IPS-15b (cell line): ENCODE results near the gene CALN1.

Experiments
- H3K27me3 ChIP-seq: one replicate; pipeline ENCODE4 v1.6.1; 2013; ENCODE audit warnings: low read length; ENCODE audit not compliant: control insufficient read depth, insufficient read depth
- H3K36me3 ChIP-seq: one replicate; pipeline ENCODE4 v1.6.1; 2013; ENCODE audit warnings: low read length; ENCODE audit not compliant: control insufficient read depth, insufficient read depth
- H3K4me1 ChIP-seq: one replicate; pipeline ENCODE4 v1.6.1; 2013; ENCODE audit warnings: mild to moderate bottlenecking, low read length; ENCODE audit not compliant: control insufficient read depth, insufficient read depth
- H3K4me3 ChIP-seq: one replicate; pipeline ENCODE4 v1.5.1; 2013; ENCODE audit warnings: low read depth, low read length
- H3K9ac ChIP-seq: one replicate; pipeline ENCODE4 v1.6.1; 2013; ENCODE audit warnings: low read depth, mild to moderate bottlenecking, low read length
- H3K9me3 ChIP-seq: one replicate; pipeline ENCODE4 v1.6.1; 2013; ENCODE audit warnings: mild to moderate bottlenecking, low read length; ENCODE audit not compliant: control insufficient read depth, insufficient read depth

Gene CALN1

GRCh38 chr7:72053292-72053691, 358.8 kb downstream of the CALN1 start:
- no peak overlapping the region for H3K4me3 ChIP-seq
- H3K4me1 ChIP-seq: no peaks in the 10 kb centered on the region
- H3K9ac ChIP-seq: no peak overlapping the region
- no peaks in the 10 kb centered on the region for H3K9me3 ChIP-seq
- no peaks in the 10 kb centered on the region for H3K27me3 ChIP-seq
- no peaks in the 10 kb centered on the region for H3K36me3 ChIP-seq

- no peak overlapping the region for H3K4me3 ChIP-seq
- no peaks in the 10 kb centered on the region for H3K36me3 ChIP-seq
- no peaks in the 10 kb centered on the region for H3K27me3 ChIP-seq
- no peaks in the 10 kb centered on the region for H3K4me1 ChIP-seq
- no peaks in the 10 kb centered on the region for H3K9me3 ChIP-seq
- no peak overlapping the region for H3K9ac ChIP-seq
These were observed 363.7 kb downstream of the CALN1 start for GRCh38 chr7:72048420-72048819.

GRCh38 chr7:72042855-72043254, 369.3 kb downstream of the CALN1 start:
- H3K36me3 ChIP-seq: no peaks in the 10 kb centered on the region
- H3K27me3 ChIP-seq: no peaks in the 10 kb centered on the region
- no peaks in the 10 kb centered on the region for H3K9me3 ChIP-seq
- H3K9ac ChIP-seq: no peak overlapping the region
- H3K4me3 ChIP-seq: no peak overlapping the region
- H3K4me1 ChIP-seq: no peaks in the 10 kb centered on the region

- Histone ChIP-seq H3K9ac (no peak overlapping the region), H3K4me3 (no peak overlapping the region), H3K9me3 (no peaks in the 10 kb centered on the region), H3K27me3 (no peaks in the 10 kb centered on the region), H3K4me1 (no peaks in the 10 kb centered on the region), H3K36me3 (no peaks in the 10 kb centered on the region)
These were observed 371.5 kb downstream of the CALN1 start for GRCh38 chr7:72040641-72041040.

GRCh38 chr7:72039460-72039859, 372.7 kb downstream of the CALN1 start:
- H3K4me1 ChIP-seq: no peaks in the 10 kb centered on the region
- no peaks in the 10 kb centered on the region for H3K9me3 ChIP-seq
- H3K27me3 ChIP-seq: no peaks in the 10 kb centered on the region
- H3K36me3 ChIP-seq: no peaks in the 10 kb centered on the region
- no peak overlapping the region for H3K4me3 ChIP-seq
- no peak overlapping the region for H3K9ac ChIP-seq

GRCh38 chr7:72038022-72038732, 374.0 kb downstream of the CALN1 start:
- Histone ChIP-seq H3K9me3 (no peaks in the 10 kb centered on the region), H3K36me3 (no peaks in the 10 kb centered on the region), H3K4me1 (no peaks in the 10 kb centered on the region), H3K4me3 (no peak overlapping the region), H3K9ac (no peak overlapping the region), H3K27me3 (no peaks in the 10 kb centered on the region)

GRCh38 chr7:72037516-72037915, 374.6 kb downstream of the CALN1 start:
- H3K9ac ChIP-seq: no peak overlapping the region
- H3K4me3 ChIP-seq: no peak overlapping the region
- H3K9me3 ChIP-seq: no peaks in the 10 kb centered on the region
- H3K4me1 ChIP-seq: no peaks in the 10 kb centered on the region
- H3K36me3 ChIP-seq: no peaks in the 10 kb centered on the region
- no peaks in the 10 kb centered on the region for H3K27me3 ChIP-seq

GRCh38 chr7:72035266-72035665, 376.9 kb downstream of the CALN1 start:
- no peaks in the 10 kb centered on the region for H3K27me3 ChIP-seq
- H3K36me3 ChIP-seq: no peaks in the 10 kb centered on the region
- no peaks in the 10 kb centered on the region for H3K9me3 ChIP-seq
- H3K4me1 ChIP-seq: no peaks in the 10 kb centered on the region
- H3K9ac ChIP-seq: no peak overlapping the region
- no peak overlapping the region for H3K4me3 ChIP-seq

- Histone ChIP-seq H3K4me1 (no peaks in the 10 kb centered on the region), H3K9me3 (no peaks in the 10 kb centered on the region), H3K4me3 (no peak overlapping the region), H3K9ac (no peak overlapping the region), H3K27me3 (no peaks in the 10 kb centered on the region), H3K36me3 (no peaks in the 10 kb centered on the region)
These were observed 379.2 kb downstream of the CALN1 start for GRCh38 chr7:72032934-72033333.

GRCh38 chr7:72030994-72031667, 381.0 kb downstream of the CALN1 start:
- Histone ChIP-seq H3K9me3 (no peaks in the 10 kb centered on the region), H3K27me3 (no peaks in the 10 kb centered on the region), H3K4me1 (no peaks in the 10 kb centered on the region), H3K9ac (no peak overlapping the region), H3K36me3 (no peaks in the 10 kb centered on the region), H3K4me3 (no peak overlapping the region)

GRCh38 chr7:72028267-72028666, 383.9 kb downstream of the CALN1 start:
- no peaks in the 10 kb centered on the region for H3K36me3 ChIP-seq
- no peaks in the 10 kb centered on the region for H3K4me1 ChIP-seq
- no peaks in the 10 kb centered on the region for H3K9me3 ChIP-seq
- no peak overlapping the region for H3K9ac ChIP-seq
- H3K4me3 ChIP-seq: no peak overlapping the region
- H3K27me3 ChIP-seq: no peaks in the 10 kb centered on the region

GRCh38 chr7:72025381-72025960, 386.7 kb downstream of the CALN1 start:
- Histone ChIP-seq H3K36me3 (no peaks in the 10 kb centered on the region), H3K27me3 (no peaks in the 10 kb centered on the region), H3K4me3 (no peak overlapping the region), H3K9me3 (no peaks in the 10 kb centered on the region), H3K9ac (no peak overlapping the region), H3K4me1 (no peaks in the 10 kb centered on the region)
